Activated T-helper 2 cell treated with anti-CD3 and anti-CD28 coated beads, Interferon-gamma antibody, Interleukin-2, Interleukin-4, amounts not matched to agents 10 μg/mL and 5 μg/mL and 100 μg/mL, durations not matched to agents 14 hours and 24 hours and 36 hours (primary cell): ENCODE measurements around the gene PRKCE. TPM values are rescaled to one million over a fixed set of nuclear protein-coding genes. Genes with fewer than 3 reads are reported as not detected.
"Not testable (repeated sequence)": the region's sequence is repeated elsewhere in the genome, so short reads cannot be mapped to it uniquely, and the experiment has no call there.

Source experiments
- DNase-seq: peaks from one replicate; pipeline ENCODE4 v3.0.0; 2021; ENCODE audit warnings: low spot score
- H3K27ac Mint-ChIP-seq: one replicate; pipeline ENCODE4 v1.8.0; 2021; ENCODE audit warnings: mixed read lengths
- H3K27me3 Mint-ChIP-seq: one replicate; pipeline ENCODE4 v1.8.0; 2021; ENCODE audit warnings: low read depth, mixed read lengths
- H3K36me3 Mint-ChIP-seq: one replicate; pipeline ENCODE4 v1.8.0; 2021; ENCODE audit warnings: low read depth, mixed read lengths
- H3K4me1 Mint-ChIP-seq: one replicate; pipeline ENCODE4 v1.8.0; 2021; ENCODE audit warnings: low read depth, mixed read lengths
- H3K4me3 Mint-ChIP-seq: one replicate; pipeline ENCODE4 v1.8.0; 2021; ENCODE audit warnings: low read depth, mild to moderate bottlenecking, moderate library complexity, mixed read lengths
- H3K9me3 Mint-ChIP-seq: one replicate; pipeline ENCODE4 v1.8.0; 2021; ENCODE audit warnings: mixed read lengths
- intact Hi-C: fragments of 100-400 bp; cut with micrococcal nuclease; formaldehyde crosslinking; loops from one replicate; pipeline ENCODE4 v1.15.1; 2023
- total RNA-seq: library from RNA; stranded (reverse); gene quantifications from 2 replicates; pipeline ENCODE4 v1.2.3, GENCODE V29; 2022

PRKCE gene
- total RNA-seq, 1 donor from 2014 or later = 21.5 TPM

DNA sequence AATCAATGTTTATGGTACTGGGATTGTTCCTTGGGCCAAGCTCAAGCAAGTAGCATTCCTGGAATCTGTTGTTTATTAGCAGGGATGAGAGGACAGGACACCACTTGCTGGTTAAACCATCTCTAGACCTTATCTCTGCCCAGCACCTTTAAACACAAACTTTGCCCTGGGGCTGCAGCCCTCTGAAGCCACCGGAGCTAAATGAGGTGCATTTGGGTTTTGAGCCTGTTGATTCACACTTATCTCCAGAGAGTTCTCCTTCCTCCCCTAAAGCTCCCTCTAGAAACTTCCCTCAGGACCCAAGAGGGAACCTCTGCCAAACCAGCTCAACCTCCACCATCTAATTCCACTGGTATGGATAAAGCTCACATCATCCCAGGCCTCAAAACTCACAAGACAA lies 551.0 kb downstream of the PRKCE start:
- peaks cover 9% of the 10 kb centered on the region for H3K27me3 Mint-ChIP-seq
- H3K36me3 Mint-ChIP-seq = peaks cover 6% of the 10 kb centered on the region
- no peak for DNase-seq
- no peak overlapping the region for H3K4me3 Mint-ChIP-seq
- intact Hi-C loops = no loop called here
- H3K4me1 Mint-ChIP-seq = peaks cover 50% of the 10 kb centered on the region
- peaks cover 17% of the 10 kb centered on the region for H3K9me3 Mint-ChIP-seq
- H3K27ac Mint-ChIP-seq = no peak overlapping the region

DNA sequence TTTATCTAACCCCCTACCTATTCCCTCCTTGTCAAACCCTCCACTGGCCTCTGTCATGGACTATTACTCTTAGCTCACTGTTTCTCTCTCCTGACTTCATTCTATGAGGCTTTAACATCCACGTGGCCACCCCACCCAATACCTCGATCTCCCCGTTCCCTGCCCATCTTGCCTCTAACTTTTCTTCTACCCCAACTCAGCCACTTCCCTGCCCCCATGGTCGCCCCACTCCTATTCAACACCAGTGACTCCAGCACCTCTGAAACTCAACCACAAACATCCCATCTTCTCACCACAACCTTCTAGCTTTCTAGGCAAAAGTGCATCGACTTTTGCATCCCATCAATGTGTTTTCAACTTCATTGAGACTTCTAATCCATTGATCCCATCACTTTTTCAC lies 551.5 kb downstream of the PRKCE start:
- no peak for DNase-seq
- H3K27ac Mint-ChIP-seq = peak overlapping the region; percentile 28
- H3K27me3 Mint-ChIP-seq = peaks cover 11% of the 10 kb centered on the region
- H3K4me3 Mint-ChIP-seq = no peak overlapping the region
- peaks cover 49% of the 10 kb centered on the region for H3K4me1 Mint-ChIP-seq
- intact Hi-C loops = no loop called here
- peaks cover 6% of the 10 kb centered on the region for H3K36me3 Mint-ChIP-seq
- peaks cover 21% of the 10 kb centered on the region for H3K9me3 Mint-ChIP-seq

DNA sequence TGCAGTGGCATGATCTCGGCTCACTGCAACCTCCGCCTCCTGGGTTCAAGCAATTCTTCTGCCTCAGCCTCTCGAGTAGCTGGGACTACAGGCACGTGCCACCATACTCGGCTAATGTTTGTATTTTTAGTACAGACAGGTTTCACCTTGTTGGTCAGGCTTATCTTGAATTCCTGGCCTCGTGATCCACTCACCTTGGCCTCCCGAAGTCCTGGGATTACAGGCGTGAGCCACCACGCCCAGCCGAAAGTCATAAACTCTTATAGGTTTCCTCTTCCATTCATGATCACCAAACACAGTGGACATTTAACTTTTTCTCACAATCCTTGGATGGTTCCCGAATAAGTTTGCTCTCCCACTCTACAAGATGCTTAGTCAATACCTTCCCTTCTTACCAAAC lies 552.2 kb downstream of the PRKCE start:
- DNase-seq, H3K4me3 Mint-ChIP-seq, intact Hi-C loops, H3K36me3 Mint-ChIP-seq, H3K27ac Mint-ChIP-seq: not testable (repeated sequence)
- Mint-ChIP-seq H3K4me1 (peaks cover 49% of the 10 kb centered on the region), H3K27me3 (peaks cover 11% of the 10 kb centered on the region), H3K9me3 (peaks cover 25% of the 10 kb centered on the region)

DNA sequence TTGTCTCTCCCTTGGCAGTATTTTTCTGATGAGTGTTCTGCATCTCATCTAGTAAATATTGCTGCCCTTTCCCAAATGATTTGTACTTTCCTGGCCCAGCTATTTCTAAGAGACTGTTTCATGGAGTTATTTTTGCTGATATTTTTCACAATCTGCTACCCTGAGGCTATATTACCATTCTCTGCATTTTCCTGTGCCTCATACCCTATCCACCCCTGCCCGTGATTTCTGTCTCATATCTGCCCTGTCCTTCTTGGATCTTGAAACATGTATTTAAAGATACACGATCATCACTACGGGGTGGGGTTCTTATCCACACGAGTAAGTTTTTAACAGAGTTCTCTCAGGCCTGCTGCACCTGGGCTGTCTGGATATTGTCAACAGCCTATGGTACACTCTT lies 556.1 kb downstream of the PRKCE start:
- H3K27me3 Mint-ChIP-seq = peaks cover 27% of the 10 kb centered on the region
- H3K9me3 Mint-ChIP-seq = peaks cover 44% of the 10 kb centered on the region
- DNase-seq = no peak
- intact Hi-C loops = no loop called here
- H3K4me1 Mint-ChIP-seq = peaks cover 23% of the 10 kb centered on the region
- H3K27ac Mint-ChIP-seq = no peak overlapping the region
- peaks cover 11% of the 10 kb centered on the region for H3K36me3 Mint-ChIP-seq
- H3K4me3 Mint-ChIP-seq = no peak overlapping the region

DNA sequence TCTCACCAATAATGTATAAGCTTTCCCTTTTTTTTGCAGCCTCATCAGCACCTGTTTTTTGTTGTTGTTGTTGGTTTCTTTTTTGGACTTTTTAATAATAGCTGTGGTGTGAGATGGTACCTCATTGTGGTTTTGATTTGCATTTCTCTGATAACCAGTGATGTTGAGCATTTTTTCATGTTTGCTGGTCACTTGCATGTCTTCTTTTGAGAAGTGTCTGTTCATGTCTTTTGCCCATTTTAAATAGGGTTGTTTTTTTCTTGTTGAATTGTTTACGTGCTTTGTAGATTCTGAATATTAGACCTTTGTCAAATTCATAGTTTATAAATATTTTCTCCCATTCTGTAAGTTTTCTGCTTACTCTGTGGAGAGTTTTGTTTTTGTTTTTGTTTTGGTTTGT lies 557.3 kb downstream of the PRKCE start:
- H3K9me3 Mint-ChIP-seq = peaks cover 55% of the 10 kb centered on the region
- H3K36me3 Mint-ChIP-seq = peaks cover 13% of the 10 kb centered on the region
- H3K27me3 Mint-ChIP-seq = peaks cover 39% of the 10 kb centered on the region
- no peak for DNase-seq
- peaks cover 14% of the 10 kb centered on the region for H3K4me1 Mint-ChIP-seq
- no peak overlapping the region for H3K4me3 Mint-ChIP-seq
- no peak overlapping the region for H3K27ac Mint-ChIP-seq
- intact Hi-C loops = no loop called here

DNA sequence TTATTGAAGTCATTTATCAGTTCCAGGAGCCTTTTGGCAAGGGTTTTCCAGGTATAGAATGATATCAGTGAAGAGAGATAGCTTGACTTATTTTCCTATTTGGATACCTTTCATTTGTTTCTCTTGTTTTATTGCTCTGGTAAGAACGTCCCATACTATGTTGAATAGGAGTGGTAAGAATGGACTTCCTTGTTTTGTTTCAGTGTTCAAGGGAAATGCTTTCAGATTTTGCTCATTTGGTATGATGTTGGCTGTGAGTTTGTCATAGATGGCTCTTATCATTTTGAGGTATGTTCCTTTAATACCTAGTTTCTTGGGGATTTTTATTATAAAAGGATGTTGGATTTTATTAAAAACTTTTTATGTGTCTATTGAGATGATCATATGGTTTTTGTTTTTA lies 558.6 kb downstream of the PRKCE start:
- no peak overlapping the region for H3K27ac Mint-ChIP-seq

DNA sequence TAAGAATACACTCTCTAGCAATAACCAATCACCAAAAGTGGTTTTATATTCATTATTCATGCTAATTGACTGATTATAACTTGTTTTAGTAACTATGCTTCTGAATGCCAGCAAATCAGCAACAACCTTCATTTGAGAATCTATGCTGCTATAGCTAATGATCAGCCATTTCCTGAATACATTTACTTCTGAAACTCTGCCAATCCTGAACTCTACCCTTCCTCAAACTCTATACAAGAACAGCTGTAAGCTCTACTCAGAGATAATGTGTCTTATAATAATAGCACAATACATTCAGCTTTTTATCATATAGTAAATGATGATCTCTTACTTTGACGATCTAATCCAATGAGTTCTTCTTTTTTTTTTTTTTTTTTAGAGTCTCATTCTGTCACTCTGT lies 560.0 kb downstream of the PRKCE start:
- no peak for DNase-seq
- H3K4me3 Mint-ChIP-seq = no peak overlapping the region
- peaks cover 11% of the 10 kb centered on the region for H3K36me3 Mint-ChIP-seq
- intact Hi-C loops = no loop called here
- H3K9me3 Mint-ChIP-seq = peaks cover 75% of the 10 kb centered on the region
- peaks cover 9% of the 10 kb centered on the region for H3K4me1 Mint-ChIP-seq
- H3K27me3 Mint-ChIP-seq = peaks cover 43% of the 10 kb centered on the region
- no peak overlapping the region for H3K27ac Mint-ChIP-seq

More for the DNA sequence above, 558.6 kb downstream of the PRKCE start:
- intact Hi-C loops = no loop called here
- Mint-ChIP-seq H3K27me3 (peaks cover 43% of the 10 kb centered on the region), H3K4me3 (no peak overlapping the region), H3K9me3 (peaks cover 67% of the 10 kb centered on the region), H3K4me1 (peaks cover 9% of the 10 kb centered on the region), H3K36me3 (peaks cover 11% of the 10 kb centered on the region)
- DNase-seq = no peak

DNA sequence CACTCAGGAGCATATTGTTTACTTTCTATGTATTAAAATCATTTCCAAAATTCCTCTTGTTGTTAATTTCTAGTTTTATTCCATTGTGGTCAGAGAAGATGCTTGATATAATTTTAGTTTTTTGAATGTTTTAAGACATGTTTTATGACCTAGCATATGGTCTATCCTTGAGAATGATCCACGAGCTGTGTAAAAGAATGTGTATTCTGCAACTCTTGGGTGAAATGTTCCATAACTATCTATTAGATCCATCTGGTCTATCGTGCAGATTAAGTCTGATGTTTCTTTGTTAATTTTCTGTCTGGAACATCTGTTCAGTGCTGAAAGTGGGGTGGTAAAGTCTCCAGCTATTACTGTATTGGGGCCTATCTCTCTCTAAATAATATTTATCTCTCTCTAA lies 562.4 kb downstream of the PRKCE start:
- H3K9me3 Mint-ChIP-seq = peaks cover 68% of the 10 kb centered on the region
- no peak overlapping the region for H3K4me3 Mint-ChIP-seq
- no peak overlapping the region for H3K27ac Mint-ChIP-seq
- intact Hi-C loops = no loop called here
- DNase-seq = no peak
- peaks cover 11% of the 10 kb centered on the region for H3K36me3 Mint-ChIP-seq
- H3K27me3 Mint-ChIP-seq = peaks cover 35% of the 10 kb centered on the region
- H3K4me1 Mint-ChIP-seq = no peaks in the 10 kb centered on the region

DNA sequence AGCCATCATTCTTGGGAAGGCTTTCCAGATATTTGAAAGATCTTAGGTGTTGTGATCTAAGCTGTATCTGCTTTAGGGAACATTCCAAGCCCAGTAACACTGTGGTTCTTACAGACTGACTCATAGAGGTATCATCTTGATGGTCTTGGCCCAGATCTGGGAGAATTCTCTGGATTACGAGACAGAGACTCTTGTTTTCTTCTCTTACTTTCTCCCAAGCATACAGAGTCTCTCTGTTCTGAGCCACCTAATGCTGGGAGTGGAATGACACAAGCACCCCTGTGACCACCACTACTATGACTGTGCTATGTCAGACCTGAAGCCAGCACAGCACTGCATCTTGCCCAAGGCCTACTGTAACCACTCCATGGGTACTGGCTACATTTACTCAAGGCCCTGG lies 564.7 kb downstream of the PRKCE start:
- peaks cover 17% of the 10 kb centered on the region for H3K36me3 Mint-ChIP-seq
- no peak for DNase-seq
- H3K4me1 Mint-ChIP-seq = peaks cover 8% of the 10 kb centered on the region
- intact Hi-C loops = no loop called here
- peaks cover 74% of the 10 kb centered on the region for H3K9me3 Mint-ChIP-seq
- H3K27ac Mint-ChIP-seq = no peak overlapping the region
- no peak overlapping the region for H3K4me3 Mint-ChIP-seq
- peaks cover 38% of the 10 kb centered on the region for H3K27me3 Mint-ChIP-seq

DNA sequence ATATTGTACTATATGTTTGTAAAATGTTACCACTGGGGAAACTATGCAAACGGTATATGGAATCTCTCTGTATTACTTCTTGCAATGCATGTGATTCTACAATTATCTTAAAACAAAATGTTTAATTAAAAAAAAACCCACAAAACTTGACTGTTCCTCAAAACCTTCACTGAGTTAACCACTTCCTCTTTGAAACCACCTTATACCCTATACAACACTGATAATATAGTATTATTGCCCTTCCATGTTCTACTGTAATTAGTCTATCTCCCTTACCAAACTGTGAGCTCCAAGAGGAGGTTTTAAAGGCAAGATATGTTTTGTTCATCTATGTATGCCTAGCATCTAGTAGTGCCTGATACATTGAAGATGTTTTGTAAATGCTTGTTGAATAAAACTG lies 572.0 kb downstream of the PRKCE start:
- peaks cover 41% of the 10 kb centered on the region for H3K27me3 Mint-ChIP-seq
- H3K27ac Mint-ChIP-seq, intact Hi-C loops, DNase-seq, H3K4me3 Mint-ChIP-seq: not testable (repeated sequence)
- H3K4me1 Mint-ChIP-seq = peaks cover 50% of the 10 kb centered on the region
- H3K36me3 Mint-ChIP-seq = peaks cover 16% of the 10 kb centered on the region
- peaks cover 49% of the 10 kb centered on the region for H3K9me3 Mint-ChIP-seq

DNA sequence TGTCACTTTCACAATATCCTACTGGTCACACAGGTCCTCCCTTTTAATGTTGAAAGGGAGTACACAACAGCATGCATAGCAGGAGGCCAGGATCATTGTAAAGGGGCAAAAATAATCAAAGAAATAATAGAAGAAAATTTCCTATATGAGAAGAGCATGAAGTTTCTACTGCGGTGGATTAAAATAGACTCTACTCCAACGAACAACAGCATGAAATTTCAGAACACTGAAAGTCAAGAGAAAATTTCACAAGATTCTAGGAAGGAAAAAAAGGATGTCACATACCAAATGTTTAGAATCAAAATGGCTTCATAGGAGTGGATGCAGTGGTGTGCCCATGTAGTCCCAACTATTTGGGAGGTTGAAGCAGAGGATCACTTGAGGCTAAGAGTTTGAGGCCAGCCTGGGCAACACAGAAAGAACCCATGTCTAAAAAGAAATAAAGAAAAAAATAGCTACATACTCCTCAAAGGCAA lies 573.7 kb downstream of the PRKCE start:
- H3K27me3 Mint-ChIP-seq = peaks cover 36% of the 10 kb centered on the region
- H3K27ac Mint-ChIP-seq = no peak overlapping the region
- H3K9me3 Mint-ChIP-seq = peaks cover 35% of the 10 kb centered on the region
- H3K4me1 Mint-ChIP-seq = peaks cover 55% of the 10 kb centered on the region
- intact Hi-C loops = loop anchor here (2.0 to 5.0 kb wide), 5 partner anchors 14 to 212 kb away; no protein-coding TSS in a partner anchor
- DNase-seq = no peak
- no peak overlapping the region for H3K4me3 Mint-ChIP-seq
- H3K36me3 Mint-ChIP-seq = peaks cover 9% of the 10 kb centered on the region

DNA sequence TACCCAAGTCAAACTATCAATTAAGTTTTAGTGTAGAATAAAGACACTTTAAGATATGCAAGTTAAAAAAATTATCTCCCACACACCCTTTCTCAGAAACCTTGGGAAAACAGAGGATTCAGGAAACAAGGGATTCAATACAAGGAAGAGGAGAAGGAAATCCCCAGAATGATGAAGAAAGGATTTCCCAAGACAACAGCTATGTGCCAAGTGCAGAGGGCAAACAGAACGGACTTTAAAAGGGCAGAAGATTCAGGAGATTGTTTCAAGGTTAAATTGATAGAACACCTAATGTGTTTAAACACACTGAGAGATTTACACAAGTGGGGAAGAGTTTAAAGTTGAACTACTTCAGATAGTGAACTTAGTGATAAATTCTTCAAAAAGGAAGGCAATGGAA lies 574.3 kb downstream of the PRKCE start:
- DNase-seq = no peak
- peaks cover 9% of the 10 kb centered on the region for H3K36me3 Mint-ChIP-seq
- intact Hi-C loops = loop anchor here (2.0 to 5.0 kb wide), 5 partner anchors 13 to 212 kb away; no protein-coding TSS in a partner anchor
- H3K27ac Mint-ChIP-seq = no peak overlapping the region
- peaks cover 30% of the 10 kb centered on the region for H3K9me3 Mint-ChIP-seq
- peaks cover 61% of the 10 kb centered on the region for H3K4me1 Mint-ChIP-seq
- H3K4me3 Mint-ChIP-seq = no peak overlapping the region
- H3K27me3 Mint-ChIP-seq = peaks cover 31% of the 10 kb centered on the region

DNA sequence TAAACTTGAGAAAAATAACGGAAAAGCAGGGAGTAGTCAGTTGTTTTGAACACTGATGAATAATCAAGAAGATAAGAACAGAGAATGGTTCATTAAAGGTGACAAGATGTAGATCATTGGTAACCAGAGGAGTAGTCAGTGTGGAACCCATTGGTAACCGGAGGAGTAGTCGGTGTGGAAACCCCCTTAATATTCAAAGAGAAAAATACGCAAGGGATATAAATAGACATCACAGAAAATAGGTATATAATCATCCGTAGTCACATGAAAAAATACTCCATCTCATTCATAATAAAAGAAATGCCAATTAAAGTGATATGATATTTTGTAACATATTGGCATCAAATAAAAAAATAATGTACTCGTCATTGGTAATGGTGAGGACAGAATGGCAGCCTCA lies 575.1 kb downstream of the PRKCE start:
- H3K4me3 Mint-ChIP-seq = no peak overlapping the region
- intact Hi-C loops = loop anchor here (5.0 kb wide), 3 partner anchors 39 to 211 kb away; no protein-coding TSS in a partner anchor

DNA sequence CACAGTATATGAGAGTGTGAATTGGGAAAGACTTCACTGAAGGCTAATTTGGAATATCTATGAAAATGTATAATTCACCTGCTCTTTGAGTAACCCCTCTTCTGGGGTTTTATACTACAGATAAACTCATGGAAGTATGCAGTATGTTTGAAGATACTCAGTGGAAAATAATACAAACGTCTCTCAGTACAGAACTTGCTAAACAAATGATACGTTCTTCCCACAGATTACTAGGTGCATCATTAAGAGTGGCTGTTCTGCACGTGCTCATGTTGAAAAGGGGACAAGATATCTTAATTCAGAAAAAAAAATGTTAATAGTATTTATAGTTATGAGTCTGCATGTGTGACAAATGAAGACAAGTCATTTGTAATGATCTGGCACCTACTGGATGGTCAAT lies 575.5 kb downstream of the PRKCE start:
- H3K27me3 Mint-ChIP-seq = peaks cover 23% of the 10 kb centered on the region
- DNase-seq = no peak
- intact Hi-C loops = loop anchor here (5.0 kb wide), 3 partner anchors 40 to 210 kb away; no protein-coding TSS in a partner anchor
- H3K4me1 Mint-ChIP-seq = peaks cover 65% of the 10 kb centered on the region
- peaks cover 19% of the 10 kb centered on the region for H3K9me3 Mint-ChIP-seq
- no peak overlapping the region for H3K27ac Mint-ChIP-seq
- H3K4me3 Mint-ChIP-seq = no peak overlapping the region
- peaks cover 9% of the 10 kb centered on the region for H3K36me3 Mint-ChIP-seq

More for the DNA sequence above, 575.1 kb downstream of the PRKCE start:
- no peak overlapping the region for H3K27ac Mint-ChIP-seq
- DNase-seq = no peak
- H3K9me3 Mint-ChIP-seq = peaks cover 23% of the 10 kb centered on the region
- H3K4me1 Mint-ChIP-seq = peaks cover 64% of the 10 kb centered on the region
- H3K27me3 Mint-ChIP-seq = peaks cover 25% of the 10 kb centered on the region
- peaks cover 9% of the 10 kb centered on the region for H3K36me3 Mint-ChIP-seq
